Omental fat pad (tissue), 4 donors: ENCODE measurements around the gene SLC7A1. TPM values are rescaled to one million over a fixed set of nuclear protein-coding genes. Genes with fewer than 3 reads are reported as not detected.

Source experiments
- ATAC-seq: fragments of 150-250 bp; one replicate; pipeline ENCODE4 v1.9.1; 2016; ENCODE audit warnings: mild to moderate bottlenecking, moderate library complexity; ENCODE audit not compliant: low FRiP score
- DNase-seq: peaks from one replicate; pipeline ENCODE4 v3.0.0-alpha.2; 2019; ENCODE audit warnings: low spot score
- CTCF ChIP-seq, 3 donors: fragments of 450-650 bp; IDR thresholded peaks; one replicate each; pipeline ENCODE4 v1.5.1; 2016 to 2017; ENCODE audit warnings: antibody characterized with exemption in 3 of 3, mild to moderate bottlenecking in 3 of 3, moderate library complexity in 2 of 3
- total RNA-seq, 4 donors: library from RNA; depleted of rRNA; stranded (reverse); fragments of >200 nt; gene quantifications; one replicate each; pipeline ENCODE4 v1.1.0, GENCODE V29; 2016

SLC7A1 gene
- total RNA-seq, 4 donors from 2014 or later: 18.5 to 60.5 (median 25.8) TPM

- DNase-seq: no peak
- TF ChIP-seq CTCF (IDR thresholded peaks at IDR 0.05): no peak
- no peak for ATAC-seq
These were observed 75.6 kb downstream of the SLC7A1 start for GRCh38 chr13:29519921-29520320.

GRCh38 chr13:29516880-29517279, 78.6 kb downstream of the SLC7A1 start:
- TF ChIP-seq CTCF (IDR thresholded peaks at IDR 0.05): no peak
- ATAC-seq: no peak

GRCh38 chr13:29516012-29516411, 79.5 kb downstream of the SLC7A1 start:
- no peak for DNase-seq
- ATAC-seq: no peak
- no peak for TF ChIP-seq CTCF (IDR thresholded peaks at IDR 0.05)

More at GRCh38 chr13:29516880-29517279, 78.6 kb downstream of the SLC7A1 start:
- no peak for DNase-seq

- no peak for DNase-seq
- TF ChIP-seq CTCF (IDR thresholded peaks at IDR 0.05): no peak
- ATAC-seq: no peak
These were observed 80.1 kb downstream of the SLC7A1 start for GRCh38 chr13:29515372-29515771.

- TF ChIP-seq CTCF (IDR thresholded peaks at IDR 0.05): no peak
- DNase-seq: no peak
These were observed 80.7 kb downstream of the SLC7A1 start for GRCh38 chr13:29514720-29515310.

GRCh38 chr13:29513981-29514719, 81.3 kb downstream of the SLC7A1 start:
- ATAC-seq: no peak
- no peak for TF ChIP-seq CTCF (IDR thresholded peaks at IDR 0.05)

More at GRCh38 chr13:29514720-29515310, 80.7 kb downstream of the SLC7A1 start:
- ATAC-seq: no peak

More at GRCh38 chr13:29513981-29514719, 81.3 kb downstream of the SLC7A1 start:
- DNase-seq: no peak
